GM04503 (cell line): ENCODE data around the gene EPG5.
"Not testable (repeated sequence)": the region's sequence is repeated elsewhere in the genome, so short reads cannot be mapped to it uniquely, and the experiment has no call there.

Source experiments
- DNase-seq: peaks from one replicate; pipeline ENCODE4 v3.0.0-alpha.2; 2012; ENCODE audit warnings: low read depth

Gene EPG5

GRCh38 chr18:45863469-45863868 lies 103.7 kb downstream of the EPG5 start:
- no peak for DNase-seq

GRCh38 chr18:45861926-45862325 lies 105.2 kb downstream of the EPG5 start:
- DNase-seq: no peak

- DNase-seq: no peak
These were observed 106.2 kb downstream of the EPG5 start for GRCh38 chr18:45860971-45861370.

- DNase-seq: no peak
These were observed 106.6 kb downstream of the EPG5 start for GRCh38 chr18:45860492-45860891.

- no peak for DNase-seq
These were observed 107.8 kb downstream of the EPG5 start for GRCh38 chr18:45859334-45859733.

- DNase-seq: peak; percentile 25
These were observed 110.6 kb downstream of the EPG5 start for GRCh38 chr18:45856531-45856930.

- no peak for DNase-seq
These were observed 113.0 kb downstream of the EPG5 start for GRCh38 chr18:45854036-45854586.

GRCh38 chr18:45852631-45853030 lies 114.5 kb downstream of the EPG5 start:
- no peak for DNase-seq

- DNase-seq: no peak
These were observed 115.8 kb downstream of the EPG5 start for GRCh38 chr18:45851161-45851925.

- no peak for DNase-seq
These were observed 117.1 kb downstream of the EPG5 start for GRCh38 chr18:45850021-45850420.

GRCh38 chr18:45849529-45849928 lies 117.6 kb downstream of the EPG5 start:
- no peak for DNase-seq

GRCh38 chr18:45848643-45849042 lies 118.5 kb downstream of the EPG5 start:
- not testable (repeated sequence) for DNase-seq

GRCh38 chr18:45847119-45847518 lies 120.0 kb downstream of the EPG5 start:
- no peak for DNase-seq

- no peak for DNase-seq
These were observed 121.7 kb downstream of the EPG5 start for GRCh38 chr18:45845410-45845809.

- no peak for DNase-seq
These were observed 122.2 kb downstream of the EPG5 start for GRCh38 chr18:45844938-45845337.

- no peak for DNase-seq
These were observed 124.1 kb downstream of the EPG5 start for GRCh38 chr18:45843019-45843418.

- DNase-seq: no peak
These were observed 125.2 kb downstream of the EPG5 start for GRCh38 chr18:45841765-45842442.

GRCh38 chr18:45841060-45841764 lies 125.9 kb downstream of the EPG5 start:
- no peak for DNase-seq

GRCh38 chr18:45839414-45840395 lies 127.4 kb downstream of the EPG5 start:
- DNase-seq: peak; percentile 27

- no peak for DNase-seq
These were observed 128.6 kb downstream of the EPG5 start for GRCh38 chr18:45838302-45839070.
